Measurements from ENCODE around the gene TP53TG5. TPM values are rescaled to one million over a fixed set of nuclear protein-coding genes. Genes with fewer than 3 reads are reported as not detected.

The TP53TG5 gene
- polyA plus RNA-seq, 1 donor from 2014 or later: not detected

- Mint-ChIP-seq H3K4me3 (peak overlapping the region in 1 of 4 donors; percentile 17), H3K9me3 (no peaks in the 10 kb centered on the region), H3K4me1 (peaks cover 0 to 5% (median under 1%) of the 10 kb centered on the region in 3 donors), H3K36me3 (no peaks in the 10 kb centered on the region), H3K27ac (no peak overlapping the region), H3K27me3 (peaks cover 14% of the 10 kb centered on the region)
Measured at GRCh38 chr20:45350217-45350616, 27.9 kb downstream of the TP53TG5 start.

GRCh38 chr20:45347936-45348778 lies 30.0 kb downstream of the TP53TG5 start, which contains the start of gene SDC4:
Gene SDC4, minus strand, starts transcription at chr20:45348424. Its CDS starts 40 bp downstream, at chr20:45348384.
- peaks cover 16% of the 10 kb centered on the region for H3K27me3 Mint-ChIP-seq
- no peak within 1 kb of the TSS for H3K27ac Mint-ChIP-seq
- no peaks in the 10 kb centered on the region for H3K36me3 Mint-ChIP-seq
- H3K4me3 Mint-ChIP-seq: peak within 1 kb of the TSS in 3 of 4 donors; percentile 71 to 82 (median 75)
- peaks cover 0 to 5% (median 5%) of the 10 kb centered on the region in 3 donors for H3K4me1 Mint-ChIP-seq
- no peaks in the 10 kb centered on the region for H3K9me3 Mint-ChIP-seq

- Mint-ChIP-seq H3K4me1 (peaks cover 0 to 5% (median 5%) of the 10 kb centered on the region in 3 donors), H3K27me3 (peaks cover 16% of the 10 kb centered on the region), H3K36me3 (no peaks in the 10 kb centered on the region), H3K9me3 (no peaks in the 10 kb centered on the region), H3K27ac (no peak overlapping the region), H3K4me3 (peak overlapping the region in 3 of 4 donors; percentile 59 to 82 (median 61))
Measured at GRCh38 chr20:45347297-45347935, 30.7 kb downstream of the TP53TG5 start.

GRCh38 chr20:45346851-45347250 lies 31.3 kb downstream of the TP53TG5 start:
- Mint-ChIP-seq H3K4me3 (no peak overlapping the region), H3K36me3 (no peaks in the 10 kb centered on the region), H3K27me3 (peaks cover 16% of the 10 kb centered on the region), H3K27ac (no peak overlapping the region), H3K9me3 (no peaks in the 10 kb centered on the region), H3K4me1 (peaks cover 0 to 5% (median 5%) of the 10 kb centered on the region in 3 donors)

- Mint-ChIP-seq H3K4me1 (peaks cover 0 to 5% (median 5%) of the 10 kb centered on the region in 3 donors), H3K27ac (no peak overlapping the region), H3K9me3 (no peaks in the 10 kb centered on the region), H3K27me3 (peaks cover 16% of the 10 kb centered on the region), H3K4me3 (peak overlapping the region in 1 of 4 donors; percentile 71), H3K36me3 (no peaks in the 10 kb centered on the region)
Measured at GRCh38 chr20:45346291-45346718, 31.8 kb downstream of the TP53TG5 start.

GRCh38 chr20:45345104-45345936 lies 32.8 kb downstream of the TP53TG5 start:
- no peaks in the 10 kb centered on the region for H3K36me3 Mint-ChIP-seq
- H3K27ac Mint-ChIP-seq: no peak overlapping the region
- peaks cover 18% of the 10 kb centered on the region for H3K27me3 Mint-ChIP-seq

GRCh38 chr20:45344168-45344860 lies 33.8 kb downstream of the TP53TG5 start:
- no peaks in the 10 kb centered on the region for H3K9me3 Mint-ChIP-seq
- peaks cover 20% of the 10 kb centered on the region for H3K27me3 Mint-ChIP-seq
- no peak overlapping the region for H3K27ac Mint-ChIP-seq
- no peaks in the 10 kb centered on the region for H3K36me3 Mint-ChIP-seq
- peaks cover 0 to 5% (median 5%) of the 10 kb centered on the region in 3 donors for H3K4me1 Mint-ChIP-seq
- H3K4me3 Mint-ChIP-seq: no peak overlapping the region

More at GRCh38 chr20:45345104-45345936, 32.8 kb downstream of the TP53TG5 start:
- H3K4me3 Mint-ChIP-seq: peak overlapping the region in 1 of 4 donors; percentile 1
- no peaks in the 10 kb centered on the region for H3K9me3 Mint-ChIP-seq
- peaks cover 0 to 5% (median 5%) of the 10 kb centered on the region in 3 donors for H3K4me1 Mint-ChIP-seq

- peaks cover 0 to 5% (median 5%) of the 10 kb centered on the region in 3 donors for H3K4me1 Mint-ChIP-seq
- no peak overlapping the region for H3K27ac Mint-ChIP-seq
- H3K36me3 Mint-ChIP-seq: no peaks in the 10 kb centered on the region
- no peaks in the 10 kb centered on the region for H3K9me3 Mint-ChIP-seq
- peaks cover 20% of the 10 kb centered on the region for H3K27me3 Mint-ChIP-seq
- H3K4me3 Mint-ChIP-seq: no peak overlapping the region
Measured at GRCh38 chr20:45343532-45344167, 34.5 kb downstream of the TP53TG5 start.

GRCh38 chr20:45342855-45343531 lies 35.1 kb downstream of the TP53TG5 start:
- H3K27me3 Mint-ChIP-seq: peaks cover 20% of the 10 kb centered on the region
- peaks cover 0 to 5% (median 5%) of the 10 kb centered on the region in 3 donors for H3K4me1 Mint-ChIP-seq
- no peaks in the 10 kb centered on the region for H3K9me3 Mint-ChIP-seq
- H3K27ac Mint-ChIP-seq: no peak overlapping the region
- no peaks in the 10 kb centered on the region for H3K36me3 Mint-ChIP-seq
- no peak overlapping the region for H3K4me3 Mint-ChIP-seq

- no peak overlapping the region for H3K4me3 Mint-ChIP-seq
- no peaks in the 10 kb centered on the region for H3K36me3 Mint-ChIP-seq
- H3K27me3 Mint-ChIP-seq: peaks cover 13% of the 10 kb centered on the region
- H3K4me1 Mint-ChIP-seq: peaks cover 0 to 5% (median 5%) of the 10 kb centered on the region in 3 donors
- no peak overlapping the region for H3K27ac Mint-ChIP-seq
- no peaks in the 10 kb centered on the region for H3K9me3 Mint-ChIP-seq
Measured at GRCh38 chr20:45341939-45342854, 35.9 kb downstream of the TP53TG5 start.

GRCh38 chr20:45341579-45341938 lies 36.6 kb downstream of the TP53TG5 start:
- H3K27ac Mint-ChIP-seq: no peak overlapping the region
- no peaks in the 10 kb centered on the region for H3K9me3 Mint-ChIP-seq
- H3K4me1 Mint-ChIP-seq: peaks cover 0 to 5% (median 1%) of the 10 kb centered on the region in 3 donors
- no peaks in the 10 kb centered on the region for H3K36me3 Mint-ChIP-seq
- H3K27me3 Mint-ChIP-seq: peaks cover 8% of the 10 kb centered on the region
- H3K4me3 Mint-ChIP-seq: no peak overlapping the region

- peaks cover 6% of the 10 kb centered on the region for H3K27me3 Mint-ChIP-seq
- H3K36me3 Mint-ChIP-seq: no peaks in the 10 kb centered on the region
- H3K4me3 Mint-ChIP-seq: no peak overlapping the region
- peaks cover 0 to 5% (median 0%) of the 10 kb centered on the region in 3 donors for H3K4me1 Mint-ChIP-seq
- no peak overlapping the region for H3K27ac Mint-ChIP-seq
- no peaks in the 10 kb centered on the region for H3K9me3 Mint-ChIP-seq
Measured at GRCh38 chr20:45340951-45341350, 37.2 kb downstream of the TP53TG5 start.

Measured in IgD-negative memory B cell (primary cell).